GM12872 (cell line): ENCODE data around the gene ZNF618.

Experiments used
- TF ChIP-seq, protein P1 (sequence below): IDR thresholded peaks from 3 replicates; pipeline ENCODE4 v1.5.1; 2011; ENCODE audit warnings: low read depth, mild to moderate bottlenecking, low read length, moderate library complexity; ENCODE audit not compliant: insufficient read depth

ZNF618 gene

DNA sequence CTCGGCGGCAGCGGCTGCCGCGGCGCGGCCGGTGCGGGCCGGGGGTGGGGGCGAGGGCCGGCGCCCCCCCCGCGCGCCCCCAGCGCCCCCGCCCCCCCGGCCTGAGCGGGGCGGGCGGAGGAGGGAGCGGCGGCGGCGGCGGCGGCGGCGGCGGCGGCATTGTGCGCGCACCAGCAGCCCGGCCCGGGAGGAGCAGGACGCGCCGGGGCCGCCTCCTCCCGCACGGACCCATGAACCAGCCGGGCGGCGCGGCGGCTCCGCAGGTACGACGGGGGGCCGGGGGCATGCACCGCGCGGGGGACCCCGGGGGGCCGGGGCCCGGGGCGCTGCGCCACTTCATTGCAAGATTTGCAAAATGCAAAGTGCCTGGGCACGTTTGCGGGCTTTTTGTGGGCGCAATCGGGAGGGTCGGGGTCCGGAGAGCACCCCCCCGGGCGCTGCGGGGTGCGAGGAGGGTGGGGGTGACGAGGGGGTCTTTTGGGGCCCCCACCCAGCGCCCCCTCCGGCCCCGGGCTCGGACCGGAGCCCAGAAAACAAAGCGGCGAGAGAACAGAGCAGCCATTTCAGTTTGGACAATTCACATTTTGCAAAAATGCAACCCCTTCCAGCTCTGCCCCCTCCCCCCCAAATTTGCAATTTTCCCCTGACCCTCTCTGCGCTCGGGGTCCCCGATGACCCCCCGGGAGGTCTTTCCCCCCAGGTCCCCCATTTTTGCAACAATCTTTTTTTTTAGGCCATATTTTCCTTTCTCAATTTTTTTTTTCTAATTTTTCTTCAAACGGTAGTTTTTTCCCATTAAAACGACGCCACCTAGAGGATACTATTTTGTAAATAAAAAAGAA, at the start of gene ZNF618:
ZNF618 (plus strand) TSS at position 159 of the 842 bp plus-strand sequence; CDS start at position 231, 72 bp downstream.
- TF ChIP-seq, protein P1, sequence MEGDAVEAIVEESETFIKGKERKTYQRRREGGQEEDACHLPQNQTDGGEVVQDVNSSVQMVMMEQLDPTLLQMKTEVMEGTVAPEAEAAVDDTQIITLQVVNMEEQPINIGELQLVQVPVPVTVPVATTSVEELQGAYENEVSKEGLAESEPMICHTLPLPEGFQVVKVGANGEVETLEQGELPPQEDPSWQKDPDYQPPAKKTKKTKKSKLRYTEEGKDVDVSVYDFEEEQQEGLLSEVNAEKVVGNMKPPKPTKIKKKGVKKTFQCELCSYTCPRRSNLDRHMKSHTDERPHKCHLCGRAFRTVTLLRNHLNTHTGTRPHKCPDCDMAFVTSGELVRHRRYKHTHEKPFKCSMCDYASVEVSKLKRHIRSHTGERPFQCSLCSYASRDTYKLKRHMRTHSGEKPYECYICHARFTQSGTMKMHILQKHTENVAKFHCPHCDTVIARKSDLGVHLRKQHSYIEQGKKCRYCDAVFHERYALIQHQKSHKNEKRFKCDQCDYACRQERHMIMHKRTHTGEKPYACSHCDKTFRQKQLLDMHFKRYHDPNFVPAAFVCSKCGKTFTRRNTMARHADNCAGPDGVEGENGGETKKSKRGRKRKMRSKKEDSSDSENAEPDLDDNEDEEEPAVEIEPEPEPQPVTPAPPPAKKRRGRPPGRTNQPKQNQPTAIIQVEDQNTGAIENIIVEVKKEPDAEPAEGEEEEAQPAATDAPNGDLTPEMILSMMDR: no peak

DNA sequence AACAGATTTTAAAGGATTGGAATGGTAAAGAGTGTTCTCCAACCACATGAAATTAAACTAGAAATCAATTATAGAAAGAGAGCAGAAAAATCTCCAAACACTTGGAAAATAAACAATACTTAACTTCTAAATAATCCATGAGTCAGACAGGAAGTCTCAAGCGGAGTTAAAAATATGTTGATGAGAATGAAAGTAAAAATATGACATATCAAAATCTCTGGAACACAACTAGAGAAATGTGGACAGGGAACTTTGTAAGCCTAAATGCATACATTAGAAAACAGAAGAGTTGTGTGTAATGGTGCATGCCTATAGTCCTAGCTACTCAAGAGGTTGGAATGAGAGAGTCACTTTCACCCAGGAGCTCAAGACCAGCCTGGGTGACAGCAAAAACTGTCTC, 47.9 kb upstream of the ZNF618 start:
- TF ChIP-seq, protein P1: no peak

GRCh38 chr9:113837334-113837733, 38.8 kb upstream of the ZNF618 start:
- TF ChIP-seq, protein P1: no peak

DNA sequence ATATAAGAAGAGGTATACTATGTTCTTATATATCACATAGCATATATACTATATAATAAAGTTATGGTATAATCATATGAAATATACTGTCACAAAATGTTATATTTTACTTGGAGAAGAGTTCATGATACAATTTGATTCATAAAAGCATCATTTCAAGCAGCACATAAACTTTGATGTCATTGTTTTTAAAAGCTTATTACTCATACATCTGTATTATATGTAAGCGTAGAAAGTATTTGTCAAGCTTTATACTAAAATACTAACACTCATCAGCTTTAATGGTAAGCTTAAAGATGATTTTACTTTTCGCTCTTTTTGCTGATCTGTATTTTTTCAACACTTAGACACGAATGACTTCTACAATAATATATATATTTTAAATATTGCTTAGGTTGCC, 34.0 kb upstream of the ZNF618 start:
- TF ChIP-seq, protein P1: no peak

- TF ChIP-seq, protein P1: no peak
These were observed 31.6 kb upstream of the ZNF618 start for GRCh38 chr9:113844466-113844865.

DNA sequence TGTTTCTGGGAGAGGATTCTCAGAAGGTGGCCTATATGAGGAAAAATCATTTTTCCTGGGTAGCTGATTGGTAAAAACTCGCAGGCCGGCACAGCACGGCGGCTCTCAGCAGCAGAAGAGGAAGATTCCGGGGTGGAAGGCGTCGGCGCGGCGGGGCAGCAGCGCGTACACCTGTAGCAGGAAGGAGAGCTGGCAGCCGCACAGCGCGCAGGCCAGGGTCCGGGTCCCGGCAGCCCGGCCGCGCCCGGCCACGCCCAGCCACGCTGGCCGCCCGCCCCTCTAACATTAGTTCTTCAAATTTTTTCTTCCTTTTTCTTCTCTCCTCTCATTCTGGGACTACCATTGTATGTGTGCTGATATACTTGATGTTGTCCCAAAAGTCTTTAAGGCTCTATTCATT, 24.8 kb upstream of the ZNF618 start:
- TF ChIP-seq, protein P1: no peak

DNA sequence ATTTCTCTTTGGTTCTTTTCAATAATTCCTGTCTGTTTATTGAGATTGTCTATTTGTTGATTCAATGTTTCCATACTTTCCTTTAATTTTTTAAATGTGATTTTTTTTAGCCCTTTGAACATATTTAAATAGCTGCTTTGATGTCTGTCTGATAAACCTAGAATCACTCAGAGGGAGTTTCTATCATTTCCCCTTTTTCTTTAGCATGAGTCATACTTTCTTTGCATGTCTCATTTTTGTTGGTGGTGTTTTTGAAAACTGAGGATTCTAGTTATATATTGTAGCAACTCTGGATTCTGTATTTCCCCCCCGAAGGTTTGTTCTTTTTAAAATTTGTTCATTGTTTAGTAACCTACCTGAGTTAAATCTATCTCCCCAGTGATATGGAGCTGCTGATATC, 24.2 kb upstream of the ZNF618 start:
- TF ChIP-seq, protein P1: no peak
